ENCODE data around the gene SLC44A5.

Gene SLC44A5

DNA sequence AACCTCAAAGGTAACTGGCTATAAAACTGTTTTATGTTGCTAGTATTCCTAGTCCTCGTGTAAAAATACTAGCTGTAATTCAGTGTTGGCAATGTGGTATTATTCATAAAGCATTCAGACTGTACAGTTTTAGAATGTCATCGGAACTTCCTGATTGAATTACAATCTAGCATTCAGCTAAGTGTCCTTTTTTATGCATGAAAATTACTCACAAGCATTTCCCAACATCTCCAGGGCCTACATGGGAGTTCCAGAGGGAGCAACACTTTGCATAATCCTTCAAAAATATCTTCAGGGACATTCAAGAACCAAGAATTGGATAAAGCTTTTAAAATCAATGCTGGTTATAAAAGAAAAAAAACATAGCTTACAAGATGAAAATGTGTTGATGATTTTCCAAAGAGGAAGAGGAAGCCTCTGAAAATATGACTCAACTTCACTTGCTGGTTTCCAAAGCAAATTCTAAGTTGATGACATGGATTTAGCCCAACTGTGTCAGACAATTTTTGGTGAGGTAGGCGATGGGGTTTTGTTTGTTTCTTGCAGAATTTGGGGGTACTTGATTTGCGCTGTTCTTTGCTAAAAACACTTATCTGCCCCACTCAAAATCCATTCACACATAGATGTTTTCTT lies 137.8 kb downstream of the SLC44A5 start:
- TF ChIP-seq, protein P1, sequence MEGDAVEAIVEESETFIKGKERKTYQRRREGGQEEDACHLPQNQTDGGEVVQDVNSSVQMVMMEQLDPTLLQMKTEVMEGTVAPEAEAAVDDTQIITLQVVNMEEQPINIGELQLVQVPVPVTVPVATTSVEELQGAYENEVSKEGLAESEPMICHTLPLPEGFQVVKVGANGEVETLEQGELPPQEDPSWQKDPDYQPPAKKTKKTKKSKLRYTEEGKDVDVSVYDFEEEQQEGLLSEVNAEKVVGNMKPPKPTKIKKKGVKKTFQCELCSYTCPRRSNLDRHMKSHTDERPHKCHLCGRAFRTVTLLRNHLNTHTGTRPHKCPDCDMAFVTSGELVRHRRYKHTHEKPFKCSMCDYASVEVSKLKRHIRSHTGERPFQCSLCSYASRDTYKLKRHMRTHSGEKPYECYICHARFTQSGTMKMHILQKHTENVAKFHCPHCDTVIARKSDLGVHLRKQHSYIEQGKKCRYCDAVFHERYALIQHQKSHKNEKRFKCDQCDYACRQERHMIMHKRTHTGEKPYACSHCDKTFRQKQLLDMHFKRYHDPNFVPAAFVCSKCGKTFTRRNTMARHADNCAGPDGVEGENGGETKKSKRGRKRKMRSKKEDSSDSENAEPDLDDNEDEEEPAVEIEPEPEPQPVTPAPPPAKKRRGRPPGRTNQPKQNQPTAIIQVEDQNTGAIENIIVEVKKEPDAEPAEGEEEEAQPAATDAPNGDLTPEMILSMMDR (IDR thresholded peaks at IDR 0.05; ENCODE audit: low read depth, low read length, missing control alignments): no peak
- H3K4me3 ChIP-seq (replicated peaks; ENCODE audit: low read depth, low read length): no peak overlapping the region
- DNase-seq (ENCODE audit: extremely low read depth, low read depth): no peak

- H3K4me3 ChIP-seq (replicated peaks; ENCODE audit: low read depth, low read length): no peak overlapping the region
- DNase-seq (ENCODE audit: extremely low read depth, low read depth): no peak
- TF ChIP-seq, protein P1 (IDR thresholded peaks at IDR 0.05; ENCODE audit: low read depth, low read length, missing control alignments): no peak
These were observed 138.6 kb downstream of the SLC44A5 start for GRCh38 chr1:75472089-75472970.

GRCh38 chr1:75471252-75471651 lies 139.7 kb downstream of the SLC44A5 start:
- no peak for DNase-seq (ENCODE audit: extremely low read depth, low read depth)
- no peak overlapping the region for H3K4me3 ChIP-seq (replicated peaks; ENCODE audit: low read depth, low read length)
- TF ChIP-seq, protein P1 (IDR thresholded peaks at IDR 0.05; ENCODE audit: low read depth, low read length, missing control alignments): no peak

DNA sequence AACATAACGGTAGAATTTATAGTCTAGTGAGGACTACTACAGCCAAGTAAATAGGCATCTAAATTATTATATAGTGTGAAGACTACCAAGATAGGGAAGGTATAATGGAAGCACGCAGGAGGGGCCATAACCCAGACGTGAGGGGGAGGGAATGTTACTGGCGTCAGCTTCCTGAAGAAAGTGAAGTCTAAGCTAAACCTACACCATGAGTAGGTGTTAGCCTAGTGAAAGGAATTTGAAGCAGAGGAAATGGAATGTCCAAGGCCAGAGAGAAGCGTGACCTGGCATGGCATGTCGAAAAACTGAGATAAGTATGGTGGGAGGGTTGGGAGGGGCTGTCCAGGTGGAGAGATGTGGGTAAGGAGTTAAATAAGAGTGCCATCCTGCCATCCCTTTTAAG lies 140.5 kb downstream of the SLC44A5 start:
- DNase-seq (ENCODE audit: extremely low read depth, low read depth): no peak
- no peak overlapping the region for H3K4me3 ChIP-seq (replicated peaks; ENCODE audit: low read depth, low read length)
- TF ChIP-seq, protein P1 (IDR thresholded peaks at IDR 0.05; ENCODE audit: low read depth, low read length, missing control alignments): no peak

GRCh38 chr1:75469586-75470173 lies 141.2 kb downstream of the SLC44A5 start:
- TF ChIP-seq, protein P1 (IDR thresholded peaks at IDR 0.05; ENCODE audit: low read depth, low read length, missing control alignments): no peak
- DNase-seq (ENCODE audit: extremely low read depth, low read depth): no peak
- H3K4me3 ChIP-seq (replicated peaks; ENCODE audit: low read depth, low read length): no peak overlapping the region

DNA sequence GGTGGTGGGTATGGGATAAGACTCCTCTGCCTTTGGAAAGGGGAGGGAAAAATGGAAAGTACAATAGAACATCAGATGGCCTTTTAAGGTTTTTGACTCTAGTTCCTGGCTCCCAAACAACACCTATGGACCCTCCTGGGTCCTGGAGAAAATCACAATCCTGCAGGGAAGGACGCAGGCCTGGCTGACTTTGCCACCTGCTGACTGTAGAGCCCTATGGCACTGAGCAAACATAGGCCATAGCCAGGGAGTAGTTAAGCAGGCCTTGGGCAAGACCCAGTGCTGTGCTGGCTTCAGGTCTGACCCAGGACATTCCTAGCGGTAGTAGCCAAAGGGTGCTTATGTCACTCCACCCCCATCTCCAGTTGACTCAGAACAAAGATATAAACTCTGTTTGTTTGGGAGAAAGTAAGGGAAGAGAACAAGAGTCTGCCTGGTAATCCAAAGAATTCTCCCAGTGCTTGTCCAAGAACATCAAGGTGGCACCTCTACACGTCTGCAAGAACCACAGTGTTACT lies 149.0 kb downstream of the SLC44A5 start:
- TF ChIP-seq, protein P1 (IDR thresholded peaks at IDR 0.05; ENCODE audit: low read depth, low read length, missing control alignments): no peak

More for the DNA sequence above, 149.0 kb downstream of the SLC44A5 start:
- DNase-seq (ENCODE audit: extremely low read depth, low read depth): no peak
- H3K4me3 ChIP-seq (replicated peaks; ENCODE audit: low read depth, low read length): no peak overlapping the region

All from HFF-Myc (cell line).